Measurements from ENCODE around the gene GPX4. TPM values are rescaled to one million over a fixed set of nuclear protein-coding genes. Genes with fewer than 3 reads are reported as not detected.
A peak's percentile ranks its signal among the peaks of the same experiment; 100 is the strongest.

Gene GPX4
- total and polyA plus RNA-seq, 5 donors from 2014 or later = 112 to 406 (median 341) TPM

DNA sequence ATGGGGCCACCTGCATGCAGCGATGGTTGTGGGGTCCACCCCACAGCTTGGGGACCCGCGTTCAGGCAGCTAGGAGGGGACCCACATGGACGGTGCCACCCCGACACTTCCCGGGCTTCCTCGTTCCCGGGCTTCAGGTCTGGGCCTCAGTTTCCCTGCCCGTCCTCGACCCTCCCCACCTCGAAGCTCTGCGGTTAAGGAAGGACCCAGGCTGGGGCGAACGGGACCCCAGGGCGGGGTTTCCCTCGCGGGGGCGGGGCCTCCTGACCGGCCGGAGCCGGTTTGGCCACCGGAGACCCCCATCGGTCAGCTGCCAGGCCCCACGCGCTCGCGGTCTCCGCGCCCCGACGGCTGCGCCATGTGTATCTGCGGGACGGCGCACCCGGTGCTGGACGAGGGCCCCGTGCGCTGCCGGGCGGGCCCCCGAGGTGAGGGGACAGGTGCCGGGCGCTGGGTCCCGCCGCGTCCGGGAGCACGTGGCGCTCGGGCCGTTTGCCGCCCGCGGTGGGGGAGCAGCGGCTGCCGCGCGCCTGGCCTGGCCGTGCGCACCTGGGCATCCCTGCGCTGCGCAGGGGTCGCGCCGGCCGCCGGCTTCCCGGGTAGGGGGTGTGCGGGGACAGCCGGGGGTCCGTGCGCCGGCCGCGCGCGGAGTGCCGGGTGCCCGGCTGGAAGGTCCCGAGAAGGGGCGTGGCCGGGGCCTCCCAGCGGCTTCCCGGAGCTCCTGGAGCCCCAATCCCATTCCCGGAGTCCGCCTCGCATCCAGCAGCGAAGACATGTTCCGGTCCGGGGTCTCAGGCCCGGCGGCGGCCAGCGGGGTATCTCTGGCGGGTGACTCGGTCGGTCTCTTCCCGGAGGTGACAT lies 32.6 kb upstream of the GPX4 start:
- Mint-ChIP-seq H3K36me3 (peaks cover 36% of the 10 kb centered on the region), H3K4me3 (peak overlapping the region; percentile 78 to 99 (median 84)), H3K27ac (peak overlapping the region; percentile 84 to 97 (median 87)), H3K9me3 (peaks cover 0 to 2% (median 0%) of the 10 kb centered on the region in 7 donors), H3K27me3 (peaks cover 9% of the 10 kb centered on the region), H3K4me1 (peaks cover 0 to 65% (median 16%) of the 10 kb centered on the region in 4 donors)
- Histone ChIP-seq H3K4me1 (ENCODE audit: control insufficient read depth, insufficient read depth, low read length, poor library complexity, severe bottlenecking) (peaks cover 82% of the 10 kb centered on the region), H3K27me3 (ENCODE audit: control insufficient read depth, insufficient read depth, low read length) (no peaks in the 10 kb centered on the region), H3K27ac (ENCODE audit: insufficient read depth, low read length, poor library complexity, severe bottlenecking) (peak overlapping the region; percentile 63), H3K9me3 (ENCODE audit: control insufficient read depth in 2 of 2, low read length in 2 of 2) (no peaks in the 10 kb centered on the region), H3K36me3 (ENCODE audit: control insufficient read depth, insufficient read depth, low read length) (peaks cover 40% of the 10 kb centered on the region), H3K4me3 (ENCODE audit: low read depth, low read length) (no peak overlapping the region)
- peak in 1 of 3 donors; percentile 1 for DNase-seq
- ATAC-seq (ENCODE audit: low read depth in 2 of 2) = no peak

DNA sequence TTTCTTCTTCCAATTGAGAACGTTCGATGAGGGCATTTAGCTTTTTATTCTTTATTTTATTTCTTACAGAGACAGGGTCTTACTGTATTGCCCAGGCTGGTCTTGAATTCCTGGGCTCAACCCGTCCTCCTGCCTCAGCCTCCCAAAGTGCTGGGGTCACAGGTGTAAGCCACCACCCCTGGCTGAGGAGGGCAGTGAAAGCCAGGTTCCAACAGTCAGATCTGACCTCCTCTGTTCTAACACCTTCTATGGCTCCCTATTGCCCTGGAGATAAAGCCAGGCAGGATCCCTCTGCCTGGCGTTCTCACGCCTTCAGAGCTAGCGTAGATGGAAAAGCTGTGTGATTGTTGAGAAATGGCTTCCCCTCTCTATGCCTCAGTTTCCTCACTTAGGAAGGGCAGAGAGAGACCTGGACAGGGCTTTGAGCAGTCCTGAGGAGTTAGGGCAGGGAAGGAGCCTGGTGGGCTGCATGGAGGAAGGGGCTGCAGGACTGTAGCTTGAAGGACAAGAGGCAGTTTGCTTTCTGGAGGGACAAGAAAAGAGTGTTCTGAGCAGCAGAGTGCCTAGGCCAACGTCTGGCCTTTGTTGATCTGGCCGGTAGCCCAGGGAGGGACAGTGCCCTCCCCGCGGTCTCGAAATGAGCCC lies 31.3 kb upstream of the GPX4 start:
- H3K4me1 Mint-ChIP-seq = peaks cover 0 to 72% (median 24%) of the 10 kb centered on the region in 4 donors
- peaks cover 0 to 2% (median 0%) of the 10 kb centered on the region in 7 donors for H3K9me3 Mint-ChIP-seq

DNA sequence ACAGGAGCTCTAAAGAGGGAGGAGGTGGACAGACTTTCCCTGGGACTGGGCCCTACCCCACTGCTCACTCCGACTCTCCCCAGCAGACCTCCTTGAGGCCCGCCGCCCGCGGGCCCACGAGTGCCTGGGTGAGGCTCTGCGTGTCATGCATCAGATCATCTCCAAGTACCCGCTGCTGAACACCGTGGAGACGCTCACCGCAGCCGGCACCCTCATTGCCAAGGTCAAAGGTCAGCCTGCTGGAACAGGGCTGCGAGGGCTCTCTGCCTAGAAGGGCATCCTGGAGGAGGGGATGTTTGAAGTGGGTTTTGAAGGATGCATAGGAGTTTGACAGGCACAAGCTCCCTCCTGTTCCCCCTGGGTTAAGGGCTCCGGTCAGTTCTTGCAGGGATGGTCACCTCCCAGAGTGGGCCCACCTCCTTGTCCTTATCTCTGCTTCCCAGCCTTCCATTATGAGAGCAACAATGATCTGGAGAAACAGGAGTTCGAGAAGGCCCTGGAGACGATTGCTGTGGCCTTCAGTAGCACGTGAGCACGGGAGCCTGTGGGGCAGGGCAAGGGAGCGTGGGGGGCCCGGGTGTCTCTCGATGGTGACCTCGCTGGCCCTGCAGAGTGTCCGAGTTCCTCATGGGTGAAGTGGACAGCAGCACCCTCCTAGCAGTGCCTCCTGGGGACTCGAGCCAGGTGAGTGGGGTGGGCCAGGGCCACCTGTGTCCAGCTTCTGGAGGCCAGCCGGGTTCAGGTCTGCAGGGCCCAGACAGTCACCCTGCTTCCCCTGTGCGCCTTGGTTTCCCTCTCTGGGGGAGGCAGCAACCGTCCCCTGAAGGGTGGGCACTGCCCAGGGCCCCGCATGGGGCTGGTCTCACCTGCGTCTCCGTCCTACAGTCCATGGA lies 30.5 kb upstream of the GPX4 start:
- peaks cover 42% of the 10 kb centered on the region for H3K36me3 ChIP-seq (ENCODE audit: control insufficient read depth, insufficient read depth, low read length)
- Mint-ChIP-seq H3K36me3 (peaks cover 41% of the 10 kb centered on the region), H3K4me1 (peaks cover 0 to 79% (median 24%) of the 10 kb centered on the region in 4 donors), H3K27ac (peak overlapping the region; percentile 49 to 84 (median 69)), H3K9me3 (peaks cover 0 to 2% (median 0%) of the 10 kb centered on the region in 7 donors), H3K27me3 (peaks cover 16% of the 10 kb centered on the region), H3K4me3 (peak overlapping the region; percentile 4 to 89 (median 82))
- no peaks in the 10 kb centered on the region for H3K9me3 ChIP-seq (ENCODE audit: control insufficient read depth in 2 of 2, low read length in 2 of 2)
- ATAC-seq (ENCODE audit: low read depth in 2 of 2) (no peak), DNase-seq (peak in 1 of 3 donors; percentile 9)
- no peaks in the 10 kb centered on the region for H3K27me3 ChIP-seq (ENCODE audit: control insufficient read depth, insufficient read depth, low read length)
- peaks cover 93% of the 10 kb centered on the region for H3K4me1 ChIP-seq (ENCODE audit: control insufficient read depth, insufficient read depth, low read length, poor library complexity, severe bottlenecking)
- no peak overlapping the region for H3K4me3 ChIP-seq (ENCODE audit: low read depth, low read length)
- H3K27ac ChIP-seq (ENCODE audit: insufficient read depth, low read length, poor library complexity, severe bottlenecking) = peak overlapping the region; percentile 63

More for the DNA sequence above, 31.3 kb upstream of the GPX4 start:
- Histone ChIP-seq H3K36me3 (ENCODE audit: control insufficient read depth, insufficient read depth, low read length) (peaks cover 42% of the 10 kb centered on the region), H3K9me3 (ENCODE audit: control insufficient read depth in 2 of 2, low read length in 2 of 2) (no peaks in the 10 kb centered on the region), H3K27ac (ENCODE audit: insufficient read depth, low read length, poor library complexity, severe bottlenecking) (peak overlapping the region; percentile 63), H3K4me3 (ENCODE audit: low read depth, low read length) (no peak overlapping the region), H3K4me1 (ENCODE audit: control insufficient read depth, insufficient read depth, low read length, poor library complexity, severe bottlenecking) (peaks cover 88% of the 10 kb centered on the region), H3K27me3 (ENCODE audit: control insufficient read depth, insufficient read depth, low read length) (no peaks in the 10 kb centered on the region)
- Mint-ChIP-seq H3K27ac (peak overlapping the region; percentile 84 to 97 (median 87)), H3K36me3 (peaks cover 41% of the 10 kb centered on the region), H3K27me3 (peaks cover 16% of the 10 kb centered on the region), H3K4me3 (peak overlapping the region; percentile 78 to 89 (median 84))
- no peak for ATAC-seq (ENCODE audit: low read depth in 2 of 2)
- DNase-seq = no peak

DNA sequence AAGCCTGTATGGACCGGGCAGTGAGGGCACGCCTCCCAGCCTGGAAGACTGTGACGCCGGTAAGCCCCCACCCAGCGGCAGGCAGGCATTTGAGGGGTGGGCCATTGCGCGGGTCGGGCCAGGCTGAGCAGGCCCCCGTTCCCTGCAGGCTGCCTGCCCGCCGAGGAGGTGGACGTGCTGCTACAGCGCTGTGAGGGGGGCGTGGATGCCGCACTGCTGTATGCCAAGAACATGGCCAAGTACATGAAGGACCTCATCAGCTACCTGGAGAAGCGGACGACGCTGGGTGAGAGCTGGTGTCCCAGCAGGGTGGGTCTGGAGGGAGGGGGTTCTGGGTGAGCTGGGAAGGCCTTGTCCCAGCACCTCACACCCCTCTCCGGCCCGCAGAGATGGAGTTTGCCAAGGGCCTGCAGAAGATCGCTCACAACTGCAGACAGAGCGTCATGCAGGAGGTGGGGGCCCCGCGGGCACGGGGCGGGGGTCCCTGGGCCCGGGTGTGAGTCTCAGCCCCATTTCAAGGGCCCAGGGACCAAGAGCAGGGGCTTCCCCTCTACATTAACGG lies 29.8 kb upstream of the GPX4 start:
- Histone ChIP-seq H3K4me1 (ENCODE audit: control insufficient read depth, insufficient read depth, low read length, poor library complexity, severe bottlenecking) (peaks cover 91% of the 10 kb centered on the region), H3K27ac (ENCODE audit: insufficient read depth, low read length, poor library complexity, severe bottlenecking) (peak overlapping the region; percentile 63), H3K27me3 (ENCODE audit: control insufficient read depth, insufficient read depth, low read length) (no peaks in the 10 kb centered on the region), H3K36me3 (ENCODE audit: control insufficient read depth, insufficient read depth, low read length) (peaks cover 42% of the 10 kb centered on the region), H3K9me3 (ENCODE audit: control insufficient read depth in 2 of 2, low read length in 2 of 2) (no peaks in the 10 kb centered on the region), H3K4me3 (ENCODE audit: low read depth, low read length) (no peak overlapping the region)
- Mint-ChIP-seq H3K36me3 (peaks cover 36% of the 10 kb centered on the region), H3K27ac (peak overlapping the region in 2 of 3 donors; percentile 26 to 67), H3K9me3 (peaks cover 0 to 2% (median 0%) of the 10 kb centered on the region in 7 donors), H3K4me3 (peak overlapping the region; percentile 71 to 89 (median 87)), H3K4me1 (peaks cover 0 to 74% (median 21%) of the 10 kb centered on the region in 4 donors), H3K27me3 (peaks cover 16% of the 10 kb centered on the region)
- no peak for ATAC-seq (ENCODE audit: low read depth in 2 of 2)
- no peak for DNase-seq

DNA sequence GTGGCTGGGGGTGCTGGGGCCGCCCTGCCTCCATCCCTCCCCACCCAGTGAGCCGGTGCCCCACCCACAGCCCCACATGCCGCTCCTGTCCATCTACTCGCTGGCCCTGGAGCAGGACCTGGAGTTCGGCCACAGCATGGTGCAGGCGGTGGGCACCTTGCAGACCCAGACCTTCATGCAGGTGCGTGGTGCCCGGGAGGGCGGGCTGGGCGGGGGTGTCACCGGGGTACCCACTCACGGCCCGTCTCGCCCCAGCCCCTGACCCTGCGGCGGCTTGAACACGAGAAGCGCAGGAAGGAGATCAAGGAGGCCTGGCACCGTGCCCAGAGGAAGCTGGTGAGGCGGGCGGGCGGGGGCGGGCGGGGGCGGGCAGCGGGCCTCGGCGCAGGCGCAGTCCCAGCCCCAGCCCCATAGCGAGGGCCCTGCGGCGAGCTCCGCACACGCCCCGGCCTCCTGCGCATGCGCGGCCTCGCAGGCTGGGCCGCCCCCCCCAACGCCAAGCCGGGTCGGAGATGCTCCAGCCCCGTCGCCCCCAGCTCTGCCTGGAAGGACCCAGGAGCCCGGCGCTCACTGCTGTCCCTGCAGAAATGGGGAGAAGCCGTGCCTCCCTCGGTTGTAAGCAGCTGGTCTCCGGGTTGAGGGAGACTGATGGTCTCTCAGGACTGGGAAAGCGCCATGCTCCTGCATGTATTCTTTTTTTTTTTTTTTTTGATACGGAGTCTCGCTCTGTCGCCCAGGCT lies 29.1 kb upstream of the GPX4 start:
- Histone ChIP-seq H3K4me1 (ENCODE audit: control insufficient read depth, insufficient read depth, low read length, poor library complexity, severe bottlenecking) (peaks cover 91% of the 10 kb centered on the region), H3K9me3 (ENCODE audit: control insufficient read depth in 2 of 2, low read length in 2 of 2) (no peaks in the 10 kb centered on the region), H3K4me3 (ENCODE audit: low read depth, low read length) (no peak overlapping the region), H3K27ac (ENCODE audit: insufficient read depth, low read length, poor library complexity, severe bottlenecking) (peak overlapping the region; percentile 94), H3K36me3 (ENCODE audit: control insufficient read depth, insufficient read depth, low read length) (peaks cover 49% of the 10 kb centered on the region), H3K27me3 (ENCODE audit: control insufficient read depth, insufficient read depth, low read length) (no peaks in the 10 kb centered on the region)
- Mint-ChIP-seq H3K27me3 (peaks cover 16% of the 10 kb centered on the region), H3K4me1 (peaks cover 0 to 69% (median 21%) of the 10 kb centered on the region in 4 donors), H3K27ac (peak overlapping the region; percentile 97 to 99 (median 97)), H3K9me3 (peaks cover 0 to 2% (median 0%) of the 10 kb centered on the region in 7 donors), H3K36me3 (peaks cover 31% of the 10 kb centered on the region), H3K4me3 (peak overlapping the region; percentile 88 to 97 (median 92))
- ATAC-seq (ENCODE audit: low read depth in 2 of 2) (peak; percentile 37 to 42), DNase-seq (peak; percentile 91 to 94 (median 92))

DNA sequence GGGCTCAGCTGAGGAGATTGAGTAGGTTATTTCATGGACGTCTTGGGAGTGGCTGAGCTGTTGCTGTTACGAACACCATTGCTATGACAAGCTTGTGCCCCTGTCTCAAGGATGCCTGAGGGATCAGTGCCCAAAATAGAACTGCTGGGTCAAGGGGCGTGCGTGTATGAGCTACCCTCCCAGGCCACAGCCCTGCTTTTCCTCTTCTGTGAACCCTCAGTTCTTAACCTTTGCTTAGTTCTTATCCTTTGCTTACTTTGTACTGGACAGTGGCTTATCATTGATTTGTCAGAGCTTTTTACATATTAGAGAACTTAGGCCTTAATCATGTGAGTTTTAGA lies 27.8 kb upstream of the GPX4 start:
- Mint-ChIP-seq H3K9me3 (peaks cover 0 to 2% (median 0%) of the 10 kb centered on the region in 7 donors), H3K27ac (peak overlapping the region; percentile 97 to 99 (median 97)), H3K36me3 (peaks cover 31% of the 10 kb centered on the region), H3K4me3 (peak overlapping the region; percentile 88 to 97 (median 92)), H3K4me1 (peaks cover 0 to 68% (median 21%) of the 10 kb centered on the region in 4 donors), H3K27me3 (peaks cover 16% of the 10 kb centered on the region)
- Histone ChIP-seq H3K4me1 (ENCODE audit: control insufficient read depth, insufficient read depth, low read length, poor library complexity, severe bottlenecking) (peaks cover 93% of the 10 kb centered on the region), H3K27me3 (ENCODE audit: control insufficient read depth, insufficient read depth, low read length) (no peaks in the 10 kb centered on the region), H3K4me3 (ENCODE audit: low read depth, low read length) (peak overlapping the region; percentile 47), H3K27ac (ENCODE audit: insufficient read depth, low read length, poor library complexity, severe bottlenecking) (peak overlapping the region; percentile 94), H3K36me3 (ENCODE audit: control insufficient read depth, insufficient read depth, low read length) (peaks cover 56% of the 10 kb centered on the region), H3K9me3 (ENCODE audit: control insufficient read depth in 2 of 2, low read length in 2 of 2) (no peaks in the 10 kb centered on the region)
- DNase-seq (no peak), ATAC-seq (ENCODE audit: low read depth in 2 of 2) (no peak)
